HG02852 (cell line): Measurements from ENCODE around the gene KCNIP4.

ENCODE experiments used
- ATAC-seq: cut with Tn5 transposase; IDR thresholded peaks from one replicate; pipeline ENCODE4 v1.9.1; 2021; ENCODE audit warnings: mild to moderate bottlenecking, moderate library complexity; ENCODE audit not compliant: unreplicated experiment

KCNIP4 gene

GRCh38 chr4:20698820-20699219, 1249.8 kb downstream of the KCNIP4 start:
- ATAC-seq = no peak

GRCh38 chr4:20698382-20698781, 1250.2 kb downstream of the KCNIP4 start:
- no peak for ATAC-seq

GRCh38 chr4:20696815-20697214, 1251.8 kb downstream of the KCNIP4 start:
- no peak for ATAC-seq

- no peak for ATAC-seq
Measured at GRCh38 chr4:20687864-20688263, 1260.7 kb downstream of the KCNIP4 start.

GRCh38 chr4:20684852-20685763, 1263.5 kb downstream of the KCNIP4 start:
- ATAC-seq = no peak

- no peak for ATAC-seq
Measured at GRCh38 chr4:20683766-20684165, 1264.8 kb downstream of the KCNIP4 start.

- no peak for ATAC-seq
Measured at GRCh38 chr4:20682853-20683252, 1265.7 kb downstream of the KCNIP4 start.

- ATAC-seq = no peak
Measured at GRCh38 chr4:20681271-20681670, 1267.3 kb downstream of the KCNIP4 start.

- no peak for ATAC-seq
Measured at GRCh38 chr4:20680736-20681135, 1267.8 kb downstream of the KCNIP4 start.

GRCh38 chr4:20679951-20680350, 1268.6 kb downstream of the KCNIP4 start:
- no peak for ATAC-seq
